HepG2 (cell line): ENCODE results near the gene SH2B2. TPM values are rescaled to one million over a fixed set of nuclear protein-coding genes. Genes with fewer than 3 reads are reported as not detected.
A peak's percentile ranks its signal among the peaks of the same experiment; 100 is the strongest.

Experiments used
- CENPX ChIP-seq: sonication (generic); formaldehyde crosslinking; IDR thresholded peaks from 2 replicates; pipeline ENCODE4 v1.9.0; 2021; ENCODE audit warnings: mild to moderate bottlenecking, missing genetic modification reagents, moderate library complexity
- GZF1 ChIP-seq: sonication (generic); formaldehyde crosslinking; IDR thresholded peaks from 2 replicates; pipeline ENCODE4 v1.5.1; 2020; ENCODE audit warnings: mild to moderate bottlenecking, missing genetic modification reagents
- HDAC2 ChIP-seq: sonication (generic); formaldehyde crosslinking; IDR thresholded peaks from 2 replicates; pipeline ENCODE4 v1.4.0; 2020; ENCODE audit warnings: missing genetic modification reagents
- NFRKB ChIP-seq: fragments of 450-650 bp; IDR thresholded peaks from 2 replicates; pipeline ENCODE4 v1.6.1; 2017
- NPAS2 ChIP-seq: sonication (generic); formaldehyde crosslinking; IDR thresholded peaks from 2 replicates; pipeline ENCODE4 v1.8.0; 2022; ENCODE audit warnings: mild to moderate bottlenecking, missing genetic modification reagents, borderline replicate concordance
- NR2F6 ChIP-seq, 2 experiments: IDR thresholded peaks; 2 replicates each; pipeline ENCODE4 v1.6.1; 2016; ENCODE audit warnings: antibody characterized with exemption in 1 of 2, mild to moderate bottlenecking in 1 of 2
- PLRG1 ChIP-seq: fragments of 450-650 bp; conservative IDR thresholded peaks from 2 replicates; pipeline ENCODE4 v1.6.1; 2016
- PPARG ChIP-seq: conservative IDR thresholded peaks from 2 replicates; pipeline ENCODE4 v1.6.1; 2016; ENCODE audit warnings: missing biosample characterization, missing genetic modification reagents
- SIN3B ChIP-seq: fragments of 150-350 bp; IDR thresholded peaks from 2 replicates; pipeline ENCODE4 v1.6.1; 2014; ENCODE audit warnings: low read length
- SMAD3 ChIP-seq: sonication (generic); formaldehyde crosslinking; IDR thresholded peaks from 2 replicates; pipeline ENCODE4 v1.4.0; 2020; ENCODE audit warnings: missing genetic modification reagents
- SP4 ChIP-seq: sonication (generic); formaldehyde crosslinking; IDR thresholded peaks from 2 replicates; pipeline ENCODE4 v1.8.1; 2023; ENCODE audit warnings: mild to moderate bottlenecking, missing genetic modification reagents
- TEF ChIP-seq: sonication (generic); formaldehyde crosslinking; IDR thresholded peaks from 2 replicates; pipeline ENCODE4 v1.5.0; 2020; ENCODE audit warnings: missing genetic modification reagents
- U2AF1 ChIP-seq: fragments of 200-400 bp; formaldehyde crosslinking; optimal IDR thresholded peaks from 2 replicates; pipeline ENCODE3; 2017; ENCODE audit warnings: mild to moderate bottlenecking, low read depth, low read length
- ZNF235 ChIP-seq: sonication (generic); formaldehyde crosslinking; IDR thresholded peaks from 2 replicates; pipeline ENCODE4 v1.8.1; 2023; ENCODE audit warnings: mild to moderate bottlenecking, missing genetic modification reagents, borderline replicate concordance
- ZNF318 ChIP-seq: sonication (generic); formaldehyde crosslinking; IDR thresholded peaks from 2 replicates; pipeline ENCODE4 v1.4.0; 2020; ENCODE audit warnings: mild to moderate bottlenecking, missing genetic modification reagents
- ZNF644 ChIP-seq: IDR thresholded peaks from 2 replicates; pipeline ENCODE4 v1.6.1; 2016; ENCODE audit warnings: low read depth
- polyA plus RNA-seq, 8 experiments: library from polyadenylated mRNA; depleted of rRNA in 3 of 8; stranded (reverse) in 7 of 8; unstranded in 1 of 8; fragments of >200 nt; fragmentation: Illumina TruSeq in 4 of 8; extraction: Trizol in 4 of 8; gene quantifications; 2 replicates each; pipeline versions ENCODE4 v1.2.1 to v1.2.3, GENCODE V29; 2011 to 2016; ENCODE audit warnings: low read depth in 4 of 8, missing spikeins in 1 of 8, mixed read lengths in 1 of 8; ENCODE audit not compliant: insufficient read depth in 1 of 8
- total RNA-seq, 5 experiments: library from RNA; depleted of rRNA; stranded (reverse); fragments of >200 nt; fragmentation: Illumina TruSeq; extraction: Trizol; gene quantifications; 2 replicates each; pipeline ENCODE4 v1.2.3, GENCODE V29; 2016; ENCODE audit warnings: low read depth in 1 of 5
- TF ChIP-seq, protein P1 (sequence below): sonication (generic); formaldehyde crosslinking; IDR thresholded peaks from 2 replicates; pipeline ENCODE4 v1.4.0; 2020; ENCODE audit warnings: missing genetic modification reagents, mild to moderate bottlenecking, borderline replicate concordance
- TF ChIP-seq, protein P2 (sequence below): IDR thresholded peaks from 2 replicates; pipeline ENCODE4 v1.6.1; 2012; ENCODE audit warnings: inconsistent platforms

The SH2B2 gene
- total and polyA plus RNA-seq, 2 of the 13 experiments (the other 11 are each of a cell fraction or from before 2014, with no cell fraction given): 0.46 to 1.3 TPM

DNA sequence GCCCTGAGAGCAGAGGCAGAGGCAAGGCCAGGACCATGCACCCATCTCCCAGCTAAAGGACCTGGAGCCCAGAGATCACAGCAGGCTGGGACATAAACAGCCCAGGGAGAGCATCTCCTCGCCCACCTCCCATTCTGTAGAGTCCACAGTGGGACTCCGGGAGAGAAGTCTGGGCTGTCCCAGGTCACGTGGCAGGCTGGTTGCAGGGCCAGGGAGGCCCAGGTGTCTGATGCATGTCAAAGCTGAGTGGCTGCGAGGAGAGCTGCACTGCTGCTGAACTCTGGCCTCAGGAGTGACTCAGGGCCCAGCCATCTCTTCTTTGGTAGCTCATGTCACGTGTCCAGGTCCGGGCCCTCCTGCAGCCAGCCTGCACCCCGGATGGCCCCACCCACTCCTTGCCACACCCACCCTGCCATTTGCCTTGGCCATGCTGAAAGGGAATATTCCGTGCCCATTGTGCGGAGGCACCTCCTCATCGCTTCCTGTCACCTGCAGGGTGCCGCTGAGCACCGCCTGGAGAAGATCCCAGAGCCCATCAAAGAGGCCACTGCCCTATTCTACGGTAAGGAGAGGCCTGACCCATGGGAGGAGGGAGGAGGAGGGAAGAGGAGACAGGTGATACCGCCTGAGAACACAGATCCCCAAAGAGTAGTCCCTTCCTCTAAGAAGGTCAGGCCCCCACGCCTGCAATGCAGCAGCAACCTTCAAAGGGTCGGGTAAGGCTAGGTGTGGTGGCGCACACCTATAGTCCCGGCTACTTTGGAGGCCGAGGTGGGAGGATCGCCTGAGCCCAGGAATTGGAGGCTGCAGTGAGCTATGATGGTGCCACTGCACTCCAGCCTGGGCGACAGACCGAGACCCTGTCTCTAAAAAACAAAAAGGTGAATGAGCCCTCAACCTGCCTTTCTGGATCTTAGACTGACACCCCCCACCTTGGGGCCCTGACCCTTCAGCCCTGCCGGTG is 12.6 kb upstream of the SH2B2 start (continued):
- TF ChIP-seq TEF (CRISPR knock-in tag) (no peak), PPARG (0 out of 2 replicates have a peak, but pooled peaks have one; percentile 21), U2AF1 (no peak), ZNF644 (CRISPR knock-in tag) (no peak), ZNF235 (no peak), HDAC2 (peak; percentile 46; the same call in 1 of the 2 replicates), ZNF318 (no peak), NFRKB (no peak), SMAD3 (CRISPR knock-in tag) (0 out of 2 replicates have a peak, but pooled peaks have one; percentile 54), PLRG1 (no peak), CENPX (no peak), GZF1 (CRISPR knock-in tag) (no peak), SIN3B (no peak), NR2F6 (IDR thresholded peaks at IDR 0.05) (peak; percentile 34; the same call in 1 of the 2 replicates), NR2F6 (CRISPR knock-in tag; IDR thresholded peaks at IDR 0.05) (peak; percentile 66; the same call in 1 of the 2 replicates), NPAS2 (CRISPR knock-in tag) (no peak), SP4 (peak; percentile 62; the same call in 1 of the 2 replicates)
- TF ChIP-seq, protein P1, sequence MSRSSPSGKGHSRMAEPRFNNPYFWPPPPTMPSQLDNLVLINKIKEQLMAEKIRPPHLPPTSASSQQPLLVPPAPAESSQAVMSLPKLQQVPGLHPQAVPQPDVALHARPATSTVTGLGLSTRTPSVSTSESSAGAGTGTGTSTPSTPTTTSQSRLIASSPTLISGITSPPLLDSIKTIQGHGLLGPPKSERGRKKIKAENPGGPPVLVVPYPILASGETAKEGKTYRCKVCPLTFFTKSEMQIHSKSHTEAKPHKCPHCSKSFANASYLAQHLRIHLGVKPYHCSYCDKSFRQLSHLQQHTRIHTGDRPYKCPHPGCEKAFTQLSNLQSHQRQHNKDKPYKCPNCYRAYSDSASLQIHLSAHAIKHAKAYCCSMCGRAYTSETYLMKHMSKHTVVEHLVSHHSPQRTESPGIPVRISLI (CRISPR knock-in tag): 0 out of 2 replicates have a peak, but pooled peaks have one; percentile 26
- TF ChIP-seq, protein P2, sequence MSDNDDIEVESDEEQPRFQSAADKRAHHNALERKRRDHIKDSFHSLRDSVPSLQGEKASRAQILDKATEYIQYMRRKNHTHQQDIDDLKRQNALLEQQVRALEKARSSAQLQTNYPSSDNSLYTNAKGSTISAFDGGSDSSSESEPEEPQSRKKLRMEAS: peak; percentile 94
